Measurements from ENCODE around the gene DIP2C.
"Not testable (repeated sequence)": the region's sequence is repeated elsewhere in the genome, so short reads cannot be mapped to it uniquely, and the experiment has no call there.

The DIP2C gene

GRCh38 chr10:282294-283139, 407.0 kb downstream of the DIP2C start:
- DNase-seq, result no peak

- no peak for DNase-seq
Observed at GRCh38 chr10:279655-280054, 409.8 kb downstream of the DIP2C start.

- no peak for DNase-seq
Observed at GRCh38 chr10:279232-279631, 410.2 kb downstream of the DIP2C start.

GRCh38 chr10:278707-279106, 410.8 kb downstream of the DIP2C start:
- DNase-seq, result no peak

- no peak for DNase-seq
Observed at GRCh38 chr10:277963-278362, 411.5 kb downstream of the DIP2C start.

- no peak for DNase-seq
Observed at GRCh38 chr10:275680-276079, 413.8 kb downstream of the DIP2C start.

- DNase-seq, result no peak
Observed at GRCh38 chr10:274866-275265, 414.6 kb downstream of the DIP2C start.

DNA sequence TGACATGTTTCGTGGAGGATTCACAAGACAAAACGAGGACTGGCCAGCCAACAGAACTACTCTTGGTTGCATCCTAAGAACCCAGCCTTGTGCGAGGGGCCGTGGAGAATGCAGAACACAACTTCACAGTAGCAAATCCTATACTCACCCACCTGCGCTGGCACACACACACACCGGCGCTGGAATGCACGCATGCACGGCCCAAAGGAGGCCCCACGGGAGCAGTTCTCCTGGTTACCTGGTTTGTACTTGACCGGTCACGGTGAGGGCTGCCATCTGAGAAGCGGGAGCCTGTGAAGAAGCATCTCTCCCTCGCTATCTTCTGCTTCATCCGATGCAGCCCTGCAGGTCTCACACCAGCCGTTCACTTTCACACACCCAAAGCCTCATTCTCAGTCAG, 416.4 kb downstream of the DIP2C start:
- no peak for DNase-seq

GRCh38 chr10:271722-272121, 417.7 kb downstream of the DIP2C start:
- DNase-seq, result no peak

GRCh38 chr10:271201-271600, 418.3 kb downstream of the DIP2C start:
- DNase-seq, result no peak

DNA sequence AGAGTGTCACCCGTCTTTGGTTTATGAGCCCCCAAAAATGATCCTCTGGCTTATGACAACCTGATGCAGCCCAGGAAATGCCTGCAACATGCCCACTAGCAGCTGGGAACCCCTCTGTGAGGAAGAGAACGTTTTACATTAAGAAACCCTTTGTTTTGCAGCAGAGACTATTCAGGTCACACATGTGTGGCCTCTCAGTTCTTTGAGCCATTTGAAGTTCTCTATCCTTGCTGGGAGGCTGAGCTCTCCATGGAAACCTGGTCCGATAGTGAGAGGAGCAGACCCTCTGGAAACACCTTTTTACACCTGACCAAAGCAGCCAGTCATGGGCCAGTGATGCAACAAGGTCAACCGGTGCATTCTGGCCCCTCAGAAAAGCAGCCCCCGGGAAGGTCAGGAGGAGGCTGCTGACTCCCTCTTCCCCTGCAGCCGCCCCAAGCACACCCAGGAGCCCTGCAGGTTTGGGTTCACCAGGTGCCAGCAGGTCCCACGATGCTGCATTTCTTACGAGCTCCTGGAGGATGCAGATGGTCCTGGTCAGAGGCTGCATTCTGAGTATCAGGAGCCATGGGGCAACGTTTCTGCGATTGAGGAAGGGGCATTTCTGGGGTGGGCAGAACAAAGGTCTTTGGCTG, 419.9 kb downstream of the DIP2C start:
- DNase-seq, result no peak

- no peak for DNase-seq
Observed at GRCh38 chr10:267705-268104, 421.8 kb downstream of the DIP2C start.

- DNase-seq, result no peak
Observed at GRCh38 chr10:266974-267425, 422.5 kb downstream of the DIP2C start.

DNA sequence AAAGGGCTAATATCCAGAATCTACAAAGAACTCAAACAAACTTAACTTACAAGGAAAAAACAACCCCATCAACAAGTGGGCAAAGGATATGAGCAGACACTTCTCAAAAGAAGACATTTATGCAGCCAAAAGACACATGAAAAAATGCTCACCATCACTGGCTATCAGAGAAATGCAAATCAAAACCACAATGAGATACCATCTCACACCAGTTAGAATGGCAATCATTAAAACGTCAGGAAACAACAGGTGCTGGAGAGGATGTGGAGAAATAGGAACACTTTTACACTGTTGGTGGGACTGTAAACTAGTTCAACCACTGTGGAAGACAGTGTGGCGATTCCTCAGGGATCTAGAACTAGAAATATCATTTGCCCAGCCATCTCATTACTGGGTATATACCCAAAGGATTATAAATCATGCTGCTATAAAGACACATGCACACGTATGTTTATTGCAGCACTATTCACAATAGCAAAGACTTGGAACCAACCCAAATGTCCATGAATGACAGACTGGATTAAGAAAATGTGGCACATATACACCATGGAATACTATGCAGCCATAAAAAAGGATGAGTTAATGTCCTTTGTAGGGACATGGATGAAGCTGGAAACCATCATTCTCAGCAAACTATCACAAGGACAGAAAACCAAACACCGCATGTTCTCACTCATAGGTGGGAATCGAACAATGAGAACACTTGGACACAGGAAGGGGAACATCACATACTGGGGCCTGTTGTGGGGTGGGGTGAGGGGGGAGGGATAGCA, 423.5 kb downstream of the DIP2C start:
- DNase-seq, result not testable (repeated sequence)

DNA sequence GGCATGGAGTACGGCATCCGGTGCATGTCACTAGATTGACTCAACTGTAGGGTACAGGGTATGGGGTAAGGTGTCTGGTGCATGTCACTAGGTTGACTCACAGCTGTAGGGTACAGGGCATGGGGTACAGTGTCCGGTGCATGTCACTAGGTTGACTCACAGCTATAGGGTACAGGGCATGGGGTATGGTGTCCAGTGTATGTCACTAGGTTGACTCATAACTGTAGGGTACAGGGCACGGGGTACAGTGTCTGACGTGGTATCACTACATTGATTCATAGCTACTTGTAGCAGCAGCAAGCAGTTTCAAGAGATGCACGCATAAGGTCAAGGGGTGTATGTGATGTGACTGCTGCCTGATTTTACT, 424.4 kb downstream of the DIP2C start:
- not testable (repeated sequence) for DNase-seq

GRCh38 chr10:264160-265073, 425.1 kb downstream of the DIP2C start:
- DNase-seq, result not testable (repeated sequence)

DNA sequence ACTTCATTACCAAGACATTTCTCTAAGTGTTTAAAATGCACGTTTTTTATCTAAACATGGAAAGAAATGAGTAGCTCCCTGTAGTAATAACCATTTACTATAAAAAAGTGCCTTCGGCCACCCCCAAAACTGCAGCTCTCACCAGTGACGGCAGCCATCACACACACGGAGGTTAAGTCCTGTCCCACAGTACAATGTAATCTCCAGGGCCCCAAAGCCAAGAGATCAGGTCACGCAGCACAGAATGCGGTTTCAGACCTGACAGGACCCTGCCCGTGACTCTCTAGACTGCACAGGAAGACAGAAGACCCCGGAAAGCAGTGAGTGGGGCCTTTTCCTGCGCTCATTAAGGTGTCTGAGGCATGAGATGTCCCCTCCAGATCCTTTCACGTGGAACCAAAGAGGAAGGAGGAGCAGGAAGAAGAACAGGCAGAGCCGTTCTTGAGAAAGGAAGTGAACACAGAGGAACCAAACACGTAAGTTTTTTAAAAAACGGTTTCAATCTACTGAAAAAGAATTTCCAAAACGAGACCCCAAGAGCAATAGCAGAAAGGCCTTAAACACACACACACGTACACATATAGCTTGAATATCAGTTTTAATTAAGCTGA, 428.5 kb downstream of the DIP2C start:
- no peak for DNase-seq

GRCh38 chr10:251982-252582, 437.4 kb downstream of the DIP2C start:
- no peak for DNase-seq

DNA sequence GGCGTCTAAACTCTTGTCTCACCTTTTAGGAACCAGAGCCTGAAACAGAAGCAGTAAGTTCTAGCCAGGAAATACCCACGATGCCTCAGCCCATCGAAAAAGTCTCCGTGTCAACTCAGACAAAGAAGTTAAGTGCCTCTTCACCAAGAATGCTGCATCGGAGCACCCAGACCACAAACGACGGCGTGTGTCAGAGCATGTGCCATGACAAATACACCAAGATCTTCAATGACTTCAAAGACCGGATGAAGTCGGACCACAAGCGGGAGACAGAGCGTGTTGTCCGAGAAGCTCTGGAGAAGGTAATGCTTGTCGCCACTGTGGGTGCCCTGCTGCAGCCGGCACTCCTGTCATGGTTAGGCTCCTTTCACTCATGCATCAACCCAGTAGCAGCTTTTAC, 441.2 kb downstream of the DIP2C start:
- no peak for DNase-seq

- DNase-seq, result no peak
Observed at GRCh38 chr10:247480-247879, 442.0 kb downstream of the DIP2C start.

GRCh38 chr10:246431-246830, 443.0 kb downstream of the DIP2C start:
- DNase-seq, result no peak

GRCh38 chr10:244227-244626, 445.2 kb downstream of the DIP2C start:
- no peak for DNase-seq
